HG03575 (cell line): ENCODE measurements around the gene ITPR3.

Experiments used
- ATAC-seq: cut with Tn5 transposase; IDR thresholded peaks from one replicate; pipeline ENCODE4 v1.9.1; 2021; ENCODE audit not compliant: unreplicated experiment, insufficient number of reproducible peaks, low FRiP score; ENCODE audit errors: extremely low read depth

Gene ITPR3

DNA sequence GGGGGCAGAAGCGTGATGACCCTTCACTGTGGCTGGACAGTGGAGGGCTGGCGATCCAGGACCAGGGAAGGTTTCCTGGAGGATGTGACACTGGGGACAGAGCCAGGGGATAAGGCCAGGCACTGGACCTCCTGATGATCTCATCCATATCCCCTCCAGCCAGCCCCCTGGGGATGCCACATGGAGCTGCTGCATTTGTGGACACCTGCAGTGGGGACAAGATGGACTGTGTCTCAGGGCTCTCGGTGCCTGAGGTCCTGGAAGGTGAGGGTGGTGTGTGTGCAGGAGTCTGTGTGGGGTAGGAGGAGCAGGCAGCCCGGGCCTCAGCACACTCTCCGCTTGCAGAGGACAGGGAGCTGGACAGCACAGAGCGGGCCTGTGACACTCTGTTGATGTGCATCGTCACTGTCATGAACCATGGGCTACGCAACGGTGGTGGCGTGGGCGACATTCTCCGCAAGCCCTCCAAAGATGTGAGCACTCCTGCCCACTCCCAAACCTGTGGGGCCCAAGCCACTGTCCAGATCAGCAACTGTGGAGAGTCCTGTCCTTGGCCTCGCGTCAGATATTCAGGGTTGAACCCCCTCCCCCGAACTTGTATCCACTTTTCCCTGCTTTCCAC is 70.4 kb downstream of the ITPR3 start:
- no peak for ATAC-seq

GRCh38 chr6:33692078-33692759 is 71.1 kb downstream of the ITPR3 start:
- ATAC-seq = no peak

DNA sequence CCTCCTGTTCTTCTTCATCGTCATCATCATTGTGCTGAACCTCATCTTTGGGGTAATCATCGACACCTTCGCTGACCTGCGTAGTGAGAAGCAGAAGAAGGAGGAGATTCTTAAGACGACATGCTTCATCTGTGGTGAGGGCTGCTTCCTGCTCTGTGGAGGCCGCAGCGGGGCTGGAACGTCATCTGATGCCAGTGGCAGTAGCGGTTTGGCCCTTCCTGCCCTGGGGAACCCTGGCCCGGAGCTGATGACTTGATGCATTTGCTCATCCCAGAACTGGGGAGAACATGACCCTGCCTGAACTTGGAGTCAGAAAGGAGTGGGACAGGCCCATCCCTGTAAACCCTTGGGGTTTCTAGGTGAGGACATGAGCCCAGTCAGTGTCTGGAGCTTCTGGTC is 71.6 kb downstream of the ITPR3 start:
- no peak for ATAC-seq

DNA sequence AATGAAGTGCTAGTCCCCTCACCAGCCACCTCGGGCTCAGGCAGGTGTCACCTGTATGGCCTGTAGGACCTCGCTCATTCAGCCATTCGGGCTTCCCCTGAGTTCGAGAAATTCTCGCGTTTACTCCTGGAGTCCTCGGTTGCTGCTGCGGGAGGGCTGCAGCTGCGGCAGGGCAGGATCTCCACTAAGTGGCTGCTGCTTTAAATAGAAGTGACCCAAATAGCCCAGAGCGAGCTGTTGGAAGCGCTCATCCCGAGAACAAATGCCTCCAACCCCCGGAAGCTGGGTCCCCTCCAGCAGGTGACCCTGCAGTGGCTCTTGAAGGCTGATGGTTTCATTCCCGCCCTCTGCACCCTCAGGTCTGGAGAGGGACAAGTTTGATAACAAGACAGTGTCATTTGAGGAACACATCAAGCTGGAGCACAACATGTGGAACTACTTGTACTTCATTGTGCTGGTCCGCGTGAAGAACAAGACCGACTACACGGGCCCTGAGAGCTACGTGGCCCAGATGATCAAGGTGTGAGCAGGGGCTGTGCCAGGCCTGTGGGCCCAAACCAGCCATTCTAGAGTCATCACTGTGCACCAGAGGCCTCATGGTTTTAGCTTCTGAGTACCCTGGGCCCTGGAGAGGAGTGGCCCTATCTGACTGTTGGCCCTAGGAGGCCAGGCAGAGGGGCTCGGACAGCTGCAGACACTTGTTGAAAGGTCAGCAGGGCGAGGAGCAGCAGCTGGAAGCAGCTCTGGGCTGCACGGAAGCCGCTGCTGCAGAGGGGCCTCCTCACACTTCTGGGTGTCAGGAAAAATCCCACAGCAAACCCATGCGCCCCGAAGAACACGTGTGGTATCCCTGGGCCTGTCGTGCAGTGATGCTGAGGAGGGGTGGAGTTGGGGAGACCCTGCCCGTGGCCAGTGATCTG is 72.3 kb downstream of the ITPR3 start:
- ATAC-seq = no peak

- ATAC-seq = no peak
These were observed 73.3 kb downstream of the ITPR3 start for GRCh38 chr6:33694401-33694931.

DNA sequence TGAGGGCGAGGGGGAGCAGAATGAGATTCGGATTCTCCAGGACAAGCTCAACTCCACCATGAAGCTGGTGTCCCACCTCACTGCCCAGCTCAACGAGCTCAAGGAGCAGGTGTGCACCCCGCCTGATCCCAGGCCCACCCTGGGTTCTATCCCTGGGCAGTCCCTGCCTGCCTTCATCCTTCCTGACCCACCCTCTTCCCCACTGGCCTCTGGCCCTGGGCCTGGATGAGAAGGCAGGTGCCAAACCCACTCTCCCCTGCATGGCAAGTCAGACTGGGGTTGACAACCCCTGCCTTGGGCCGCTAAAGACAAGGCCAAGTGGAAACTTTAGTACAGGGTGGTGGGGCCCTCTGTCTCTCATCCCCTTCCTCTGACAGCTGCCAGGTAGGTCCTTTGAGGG is 73.9 kb downstream of the ITPR3 start:
- ATAC-seq = no peak

DNA sequence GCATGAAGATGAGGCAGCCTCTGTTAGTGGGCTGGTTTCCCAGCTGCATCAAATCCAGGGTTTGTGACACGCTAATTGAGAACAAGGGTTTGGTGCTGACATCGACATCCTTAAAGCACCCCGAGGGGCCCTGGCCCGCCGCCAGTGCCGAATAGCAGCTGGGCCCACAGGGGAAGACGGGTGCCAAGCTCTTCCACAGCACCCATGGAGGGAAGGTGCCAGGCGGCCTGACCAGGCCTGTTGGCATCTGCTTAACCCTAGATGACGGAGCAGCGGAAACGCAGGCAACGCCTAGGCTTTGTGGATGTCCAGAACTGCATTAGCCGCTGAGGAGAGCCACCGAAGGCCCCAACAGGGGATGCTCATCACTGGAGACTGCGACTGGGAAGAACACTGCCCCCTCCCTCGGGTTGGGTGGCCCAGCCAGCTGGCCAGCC is 74.3 kb downstream of the ITPR3 start:
- no peak for ATAC-seq

GRCh38 chr6:33696076-33696475 is 75.0 kb downstream of the ITPR3 start:
- no peak for ATAC-seq

DNA sequence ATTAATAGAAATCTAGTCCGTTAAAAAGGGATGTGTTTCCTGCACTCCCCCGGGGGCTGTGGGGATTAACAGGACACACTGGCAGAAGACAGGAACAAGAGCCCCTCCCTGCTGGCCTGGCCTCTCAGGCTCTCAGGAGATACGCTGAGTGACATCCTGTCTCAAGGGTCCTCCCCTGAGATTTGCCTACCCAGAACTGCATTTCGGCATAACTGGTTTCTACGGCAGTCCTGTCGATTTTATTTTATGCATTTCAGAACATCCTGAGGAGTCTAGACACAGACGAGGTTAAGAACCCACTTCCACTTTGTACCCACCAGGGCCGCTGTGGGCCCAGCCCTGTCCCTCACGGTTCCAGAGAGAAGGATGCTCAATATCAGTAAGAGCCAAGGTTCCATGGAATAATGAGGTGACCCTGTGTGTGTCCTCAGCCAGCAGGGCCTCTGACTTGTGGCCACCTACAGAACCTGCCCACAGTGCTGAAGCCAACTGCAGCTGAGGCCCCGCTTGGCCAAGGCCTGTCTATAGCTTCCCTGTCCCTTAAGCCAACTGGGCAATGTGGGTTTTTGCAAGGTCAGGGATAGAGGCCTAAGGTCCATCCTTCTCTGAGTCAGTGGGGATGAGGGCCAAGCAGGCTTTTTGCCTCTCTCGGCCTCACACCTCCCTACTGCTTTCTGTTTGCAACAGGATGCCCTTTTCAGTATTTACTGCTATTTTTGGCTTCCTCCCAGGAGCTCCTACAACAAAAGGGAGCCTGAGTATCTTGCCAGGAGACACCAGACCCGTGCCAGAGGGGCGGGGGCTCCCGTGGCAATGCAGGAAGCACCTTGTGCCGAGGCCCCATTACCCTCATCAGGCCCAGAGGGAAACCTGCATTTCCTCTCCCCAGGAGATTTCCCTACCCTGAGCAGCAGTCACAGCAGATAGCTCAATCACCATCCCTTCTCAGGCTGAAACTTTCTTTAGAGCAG is 75.7 kb downstream of the ITPR3 start:
- no peak for ATAC-seq

DNA sequence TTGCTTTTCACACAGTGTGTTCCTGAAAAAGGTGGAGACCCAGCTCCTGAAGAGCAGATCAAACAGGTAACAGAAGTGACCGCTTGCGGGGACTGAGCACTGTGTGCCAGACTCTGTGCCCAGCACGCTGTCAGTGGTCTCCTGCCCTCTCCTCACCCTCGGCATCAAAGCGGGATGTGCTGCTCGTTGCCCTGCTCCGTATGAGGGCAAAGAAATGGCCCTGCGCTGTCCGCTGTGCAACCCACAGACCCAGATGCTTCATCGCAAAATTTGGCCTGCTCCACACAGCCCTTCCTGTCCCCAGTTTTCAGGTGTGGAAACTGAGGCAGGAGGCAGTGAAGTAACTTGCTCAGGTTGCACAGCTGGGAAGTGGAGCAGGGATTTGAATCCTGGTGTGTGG is 76.7 kb downstream of the ITPR3 start:
- ATAC-seq = no peak

- ATAC-seq = no peak
These were observed 77.4 kb downstream of the ITPR3 start for GRCh38 chr6:33698494-33698893.

GRCh38 chr6:33699131-33699530 is 78.0 kb downstream of the ITPR3 start:
- no peak for ATAC-seq

- no peak for ATAC-seq
These were observed 78.6 kb downstream of the ITPR3 start for GRCh38 chr6:33699739-33700138.

DNA sequence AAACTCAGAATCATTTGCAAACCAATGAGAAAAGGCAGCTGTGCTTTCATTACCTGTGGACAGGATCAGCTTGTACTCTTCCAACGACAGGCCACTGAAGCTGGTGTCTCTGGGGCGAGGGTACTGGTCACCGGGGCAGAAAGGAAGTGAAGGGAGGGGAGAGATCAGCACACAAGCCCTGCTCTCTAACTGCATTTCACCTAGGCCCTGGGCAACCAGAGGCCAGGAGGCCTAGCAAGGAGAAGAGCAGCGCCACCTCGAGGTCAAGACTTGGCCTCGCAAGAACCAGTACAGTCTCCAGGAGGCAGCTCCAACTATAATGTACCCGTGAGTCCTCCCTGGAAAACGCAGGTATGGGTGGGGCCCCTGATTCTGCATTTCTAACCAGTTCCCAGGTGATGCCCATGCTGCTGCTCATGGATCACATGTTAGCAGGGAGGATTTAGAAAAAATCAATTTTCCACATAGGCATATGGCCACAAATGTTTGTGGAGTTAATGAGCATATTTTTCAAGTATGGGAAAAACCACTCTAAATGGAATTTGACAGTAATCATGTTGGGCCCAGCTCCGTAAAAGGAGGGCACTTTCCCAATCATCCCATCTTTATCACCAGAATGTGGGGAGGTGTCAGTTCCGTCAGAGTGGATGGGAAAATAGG is 79.4 kb downstream of the ITPR3 start:
- ATAC-seq = no peak

DNA sequence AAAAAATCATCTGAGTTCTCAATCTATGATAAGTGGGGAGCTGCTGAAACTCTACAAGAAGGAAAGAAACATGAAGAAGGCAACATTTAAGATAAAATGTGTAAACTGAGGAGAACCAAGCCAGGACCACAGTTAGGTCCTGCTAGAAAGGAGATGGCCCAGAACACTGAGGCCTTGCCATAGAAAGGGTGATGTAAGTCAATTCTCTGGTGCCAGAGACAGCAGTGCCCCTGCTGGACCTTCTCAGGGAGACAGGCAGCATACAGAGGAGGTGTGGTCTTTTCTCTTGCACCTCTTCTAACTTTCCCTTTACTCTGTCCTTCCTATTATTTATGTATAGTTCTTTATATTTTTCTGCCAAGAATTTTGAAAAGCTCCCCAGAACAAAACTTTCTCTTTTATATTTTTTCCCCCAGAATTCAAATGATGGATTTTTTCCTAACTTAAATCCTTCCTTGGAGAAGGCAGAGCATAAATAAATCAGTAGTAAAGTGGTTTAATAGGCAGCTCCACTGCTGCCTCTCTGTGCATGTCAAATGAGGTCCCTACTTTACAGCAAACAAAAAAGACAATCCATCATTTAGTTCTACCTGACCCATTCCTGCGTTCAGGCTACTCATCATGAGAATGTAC is 81.3 kb downstream of the ITPR3 start:
- ATAC-seq = no peak

DNA sequence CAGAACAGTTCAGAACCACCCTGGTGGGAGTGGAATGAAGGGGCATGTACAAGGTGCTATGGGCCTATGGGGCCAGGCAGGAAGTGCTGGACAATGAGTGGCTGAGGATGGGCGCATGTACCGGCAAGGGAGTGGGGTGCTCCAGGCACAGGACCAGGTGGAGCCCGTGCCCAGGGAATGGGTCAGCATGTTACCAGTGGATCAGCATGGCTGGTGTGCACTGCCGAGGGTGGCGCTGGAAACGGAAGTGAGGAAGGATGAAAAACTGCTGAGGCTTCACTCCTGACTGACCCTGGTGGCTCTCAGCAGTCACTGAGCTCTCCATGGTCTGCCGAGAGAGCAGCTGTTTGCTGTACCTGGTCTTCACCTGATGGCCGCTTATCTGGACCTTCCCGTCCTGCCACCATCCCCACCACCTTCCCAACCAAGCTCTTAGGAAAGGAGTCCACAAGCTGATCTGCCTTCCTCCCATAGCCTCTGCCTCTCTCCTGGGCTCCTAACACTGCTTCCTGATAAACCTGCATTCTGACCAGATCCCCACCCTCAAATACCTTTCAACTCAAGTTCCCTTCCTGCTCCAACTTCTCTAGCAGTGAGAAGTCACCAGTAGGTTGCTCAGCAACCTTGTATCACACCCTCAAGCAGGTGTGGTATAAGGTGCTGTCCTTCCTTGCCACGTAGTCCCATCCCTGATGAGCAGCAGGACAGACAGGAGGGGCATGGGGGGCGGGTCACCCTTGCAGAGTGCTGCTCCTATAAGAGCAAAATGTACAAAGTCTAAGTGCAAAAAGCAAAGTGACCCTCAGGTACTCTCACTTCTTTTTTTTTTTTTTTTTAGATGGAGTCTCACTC is 83.3 kb downstream of the ITPR3 start:
- ATAC-seq = no peak
